ENCODE results near the gene IL36G.

DNA sequence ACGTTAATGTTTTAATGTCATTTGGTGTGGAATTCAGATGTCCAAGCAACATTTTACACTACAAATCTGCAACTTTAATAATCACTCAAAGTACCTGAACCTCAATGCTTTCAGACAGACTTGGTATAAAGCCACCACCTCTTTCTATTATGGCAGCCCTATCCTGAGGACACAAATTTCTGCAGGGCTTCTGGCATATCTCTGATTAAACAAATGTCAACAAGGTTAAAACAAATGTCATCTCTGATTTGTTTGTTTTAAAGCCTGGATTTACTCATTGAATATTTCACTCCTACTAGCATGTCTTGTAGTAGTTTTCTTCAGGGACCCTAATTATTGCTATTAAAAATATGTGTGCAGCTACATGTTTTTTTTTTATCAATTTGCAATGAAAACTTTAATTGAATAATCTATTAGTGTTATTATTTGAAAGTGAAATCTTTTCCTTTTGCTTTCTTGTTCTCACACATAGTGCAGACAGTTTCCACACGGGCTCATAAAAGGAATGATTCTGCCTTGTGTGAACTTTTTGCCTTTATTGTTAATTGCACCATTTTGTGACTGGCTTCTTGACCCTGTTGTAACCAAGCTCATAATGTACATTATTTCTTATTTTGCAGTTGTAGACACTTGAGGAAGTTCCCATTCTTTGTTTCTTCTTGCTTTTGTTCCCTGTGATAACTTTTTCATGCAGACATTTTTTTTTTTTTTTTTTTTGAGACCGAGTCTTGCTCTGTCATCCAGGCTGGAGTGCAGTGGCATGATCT is 36.8 kb upstream of the IL36G start:
- TF ChIP-seq, protein P1, sequence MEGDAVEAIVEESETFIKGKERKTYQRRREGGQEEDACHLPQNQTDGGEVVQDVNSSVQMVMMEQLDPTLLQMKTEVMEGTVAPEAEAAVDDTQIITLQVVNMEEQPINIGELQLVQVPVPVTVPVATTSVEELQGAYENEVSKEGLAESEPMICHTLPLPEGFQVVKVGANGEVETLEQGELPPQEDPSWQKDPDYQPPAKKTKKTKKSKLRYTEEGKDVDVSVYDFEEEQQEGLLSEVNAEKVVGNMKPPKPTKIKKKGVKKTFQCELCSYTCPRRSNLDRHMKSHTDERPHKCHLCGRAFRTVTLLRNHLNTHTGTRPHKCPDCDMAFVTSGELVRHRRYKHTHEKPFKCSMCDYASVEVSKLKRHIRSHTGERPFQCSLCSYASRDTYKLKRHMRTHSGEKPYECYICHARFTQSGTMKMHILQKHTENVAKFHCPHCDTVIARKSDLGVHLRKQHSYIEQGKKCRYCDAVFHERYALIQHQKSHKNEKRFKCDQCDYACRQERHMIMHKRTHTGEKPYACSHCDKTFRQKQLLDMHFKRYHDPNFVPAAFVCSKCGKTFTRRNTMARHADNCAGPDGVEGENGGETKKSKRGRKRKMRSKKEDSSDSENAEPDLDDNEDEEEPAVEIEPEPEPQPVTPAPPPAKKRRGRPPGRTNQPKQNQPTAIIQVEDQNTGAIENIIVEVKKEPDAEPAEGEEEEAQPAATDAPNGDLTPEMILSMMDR (IDR thresholded peaks at IDR 0.05; ENCODE audit: low read length) = no peak
- no peak for TF ChIP-seq EZH2 (optimal IDR thresholded peaks at IDR 0.05; ENCODE audit: low read depth, low read length)
- no peak for TF ChIP-seq EZH2phosphoT487 (IDR thresholded peaks at IDR 0.05; ENCODE audit: low read length)
